Measurements from ENCODE around the gene MAPK4.

DNA sequence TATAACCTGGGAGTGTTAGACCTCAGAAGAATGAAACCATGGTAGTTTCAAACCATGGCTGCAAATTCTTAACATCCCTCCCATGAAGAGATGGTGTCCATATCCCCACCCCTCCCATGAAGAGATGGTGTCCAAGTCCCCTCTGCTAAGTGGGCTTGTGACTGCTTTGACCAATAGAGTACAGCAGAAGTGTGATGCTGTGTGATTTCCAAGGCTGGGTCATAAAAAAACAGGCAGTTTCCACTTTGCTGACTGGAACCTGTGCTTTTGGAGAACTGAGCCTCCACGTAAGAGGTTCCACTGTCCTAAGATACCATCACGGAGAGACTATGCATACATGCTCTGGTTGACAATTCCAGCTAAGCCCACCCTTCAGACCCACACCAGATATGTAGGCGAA lies 194.4 kb downstream of the MAPK4 start:
- TF ChIP-seq RCOR1 (IDR thresholded peaks at IDR 0.05; ENCODE audit: insufficient replicate concordance, low read length) (no peak), FOS (IDR thresholded peaks at IDR 0.05; ENCODE audit: low read depth, low read length) (no peak), POLR2A (IDR thresholded peaks at IDR 0.05; ENCODE audit: low read depth, low read length) (no peak), SMC3 (IDR thresholded peaks at IDR 0.05; ENCODE audit: low read depth, low read length) (no peak)
- TF ChIP-seq, protein P1, sequence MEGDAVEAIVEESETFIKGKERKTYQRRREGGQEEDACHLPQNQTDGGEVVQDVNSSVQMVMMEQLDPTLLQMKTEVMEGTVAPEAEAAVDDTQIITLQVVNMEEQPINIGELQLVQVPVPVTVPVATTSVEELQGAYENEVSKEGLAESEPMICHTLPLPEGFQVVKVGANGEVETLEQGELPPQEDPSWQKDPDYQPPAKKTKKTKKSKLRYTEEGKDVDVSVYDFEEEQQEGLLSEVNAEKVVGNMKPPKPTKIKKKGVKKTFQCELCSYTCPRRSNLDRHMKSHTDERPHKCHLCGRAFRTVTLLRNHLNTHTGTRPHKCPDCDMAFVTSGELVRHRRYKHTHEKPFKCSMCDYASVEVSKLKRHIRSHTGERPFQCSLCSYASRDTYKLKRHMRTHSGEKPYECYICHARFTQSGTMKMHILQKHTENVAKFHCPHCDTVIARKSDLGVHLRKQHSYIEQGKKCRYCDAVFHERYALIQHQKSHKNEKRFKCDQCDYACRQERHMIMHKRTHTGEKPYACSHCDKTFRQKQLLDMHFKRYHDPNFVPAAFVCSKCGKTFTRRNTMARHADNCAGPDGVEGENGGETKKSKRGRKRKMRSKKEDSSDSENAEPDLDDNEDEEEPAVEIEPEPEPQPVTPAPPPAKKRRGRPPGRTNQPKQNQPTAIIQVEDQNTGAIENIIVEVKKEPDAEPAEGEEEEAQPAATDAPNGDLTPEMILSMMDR (conservative IDR thresholded peaks at IDR 0.05; ENCODE audit: low read depth, low read length) = no peak
- TF ChIP-seq, protein P2, sequence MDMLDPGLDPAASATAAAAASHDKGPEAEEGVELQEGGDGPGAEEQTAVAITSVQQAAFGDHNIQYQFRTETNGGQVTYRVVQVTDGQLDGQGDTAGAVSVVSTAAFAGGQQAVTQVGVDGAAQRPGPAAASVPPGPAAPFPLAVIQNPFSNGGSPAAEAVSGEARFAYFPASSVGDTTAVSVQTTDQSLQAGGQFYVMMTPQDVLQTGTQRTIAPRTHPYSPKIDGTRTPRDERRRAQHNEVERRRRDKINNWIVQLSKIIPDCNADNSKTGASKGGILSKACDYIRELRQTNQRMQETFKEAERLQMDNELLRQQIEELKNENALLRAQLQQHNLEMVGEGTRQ (IDR thresholded peaks at IDR 0.05; ENCODE audit: low read depth, low read length) = no peak
